IMR-90 (cell line): Measurements from ENCODE around the gene CATSPERE.

Experiments
- CEBPB ChIP-seq: IDR thresholded peaks from 2 replicates; pipeline ENCODE4 v1.6.1; 2012; ENCODE audit warnings: low read depth, low read length, improper control_type of control experiment
- CHD1 ChIP-seq: IDR thresholded peaks from 2 replicates; pipeline ENCODE4 v1.6.1; 2012; ENCODE audit warnings: low read depth, low read length, improper control_type of control experiment
- TF ChIP-seq, protein P1 (sequence below): conservative IDR thresholded peaks from 2 replicates; pipeline ENCODE4 v1.5.1; 2012; ENCODE audit warnings: mild to moderate bottlenecking, low read depth, low read length, improper control_type of control experiment

DNA sequence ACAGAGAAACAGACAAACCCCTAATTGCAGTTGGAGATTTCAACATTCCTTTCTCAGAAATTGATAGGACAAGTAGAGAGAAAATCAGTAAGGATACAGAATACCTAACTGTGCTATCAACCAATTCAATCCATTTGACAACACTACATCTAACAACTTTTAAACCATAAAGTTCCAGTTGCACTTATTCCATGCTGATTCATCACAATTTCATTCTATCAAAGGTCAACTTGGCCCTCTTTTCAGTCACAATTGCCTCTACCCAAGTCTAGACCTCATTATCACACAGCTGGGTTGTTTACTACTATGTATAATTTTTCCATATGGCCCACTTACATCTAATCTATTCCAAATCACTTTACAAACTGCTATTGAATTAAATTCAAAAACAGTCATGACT, 172.1 kb downstream of the CATSPERE start:
- TF ChIP-seq, protein P1, sequence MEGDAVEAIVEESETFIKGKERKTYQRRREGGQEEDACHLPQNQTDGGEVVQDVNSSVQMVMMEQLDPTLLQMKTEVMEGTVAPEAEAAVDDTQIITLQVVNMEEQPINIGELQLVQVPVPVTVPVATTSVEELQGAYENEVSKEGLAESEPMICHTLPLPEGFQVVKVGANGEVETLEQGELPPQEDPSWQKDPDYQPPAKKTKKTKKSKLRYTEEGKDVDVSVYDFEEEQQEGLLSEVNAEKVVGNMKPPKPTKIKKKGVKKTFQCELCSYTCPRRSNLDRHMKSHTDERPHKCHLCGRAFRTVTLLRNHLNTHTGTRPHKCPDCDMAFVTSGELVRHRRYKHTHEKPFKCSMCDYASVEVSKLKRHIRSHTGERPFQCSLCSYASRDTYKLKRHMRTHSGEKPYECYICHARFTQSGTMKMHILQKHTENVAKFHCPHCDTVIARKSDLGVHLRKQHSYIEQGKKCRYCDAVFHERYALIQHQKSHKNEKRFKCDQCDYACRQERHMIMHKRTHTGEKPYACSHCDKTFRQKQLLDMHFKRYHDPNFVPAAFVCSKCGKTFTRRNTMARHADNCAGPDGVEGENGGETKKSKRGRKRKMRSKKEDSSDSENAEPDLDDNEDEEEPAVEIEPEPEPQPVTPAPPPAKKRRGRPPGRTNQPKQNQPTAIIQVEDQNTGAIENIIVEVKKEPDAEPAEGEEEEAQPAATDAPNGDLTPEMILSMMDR = no peak
- no peak for TF ChIP-seq CHD1
- no peak for TF ChIP-seq CEBPB
